HUES6 (cell line): ENCODE results near the gene COG5.

ENCODE experiments used
- H3K27ac ChIP-seq: 2 replicates; pipeline ENCODE4 v1.7.0; 2013; ENCODE audit warnings: low read depth, mild to moderate bottlenecking, low read length, inconsistent platforms
- H3K27me3 ChIP-seq: 2 replicates; pipeline ENCODE4 v1.6.1; 2013; ENCODE audit warnings: low read length; ENCODE audit not compliant: control insufficient read depth, insufficient read depth
- H3K36me3 ChIP-seq: 2 replicates; pipeline ENCODE4 v1.6.1; 2013; ENCODE audit warnings: low read length; ENCODE audit not compliant: control insufficient read depth, insufficient read depth
- H3K4me1 ChIP-seq: 2 replicates; pipeline ENCODE4 v1.6.1; 2013; ENCODE audit warnings: low read length; ENCODE audit not compliant: control insufficient read depth, insufficient read depth
- H3K4me3 ChIP-seq: 2 replicates; pipeline ENCODE4 v1.5.1; 2013; ENCODE audit warnings: low read depth, low read length
- H3K9ac ChIP-seq: one replicate; pipeline ENCODE4 v1.6.1; 2013; ENCODE audit warnings: mild to moderate bottlenecking, low read length
- H3K9me3 ChIP-seq: 2 replicates; pipeline ENCODE4 v1.6.1; 2013; ENCODE audit warnings: low read depth, low read length; ENCODE audit not compliant: control insufficient read depth, insufficient read depth

COG5 gene

DNA sequence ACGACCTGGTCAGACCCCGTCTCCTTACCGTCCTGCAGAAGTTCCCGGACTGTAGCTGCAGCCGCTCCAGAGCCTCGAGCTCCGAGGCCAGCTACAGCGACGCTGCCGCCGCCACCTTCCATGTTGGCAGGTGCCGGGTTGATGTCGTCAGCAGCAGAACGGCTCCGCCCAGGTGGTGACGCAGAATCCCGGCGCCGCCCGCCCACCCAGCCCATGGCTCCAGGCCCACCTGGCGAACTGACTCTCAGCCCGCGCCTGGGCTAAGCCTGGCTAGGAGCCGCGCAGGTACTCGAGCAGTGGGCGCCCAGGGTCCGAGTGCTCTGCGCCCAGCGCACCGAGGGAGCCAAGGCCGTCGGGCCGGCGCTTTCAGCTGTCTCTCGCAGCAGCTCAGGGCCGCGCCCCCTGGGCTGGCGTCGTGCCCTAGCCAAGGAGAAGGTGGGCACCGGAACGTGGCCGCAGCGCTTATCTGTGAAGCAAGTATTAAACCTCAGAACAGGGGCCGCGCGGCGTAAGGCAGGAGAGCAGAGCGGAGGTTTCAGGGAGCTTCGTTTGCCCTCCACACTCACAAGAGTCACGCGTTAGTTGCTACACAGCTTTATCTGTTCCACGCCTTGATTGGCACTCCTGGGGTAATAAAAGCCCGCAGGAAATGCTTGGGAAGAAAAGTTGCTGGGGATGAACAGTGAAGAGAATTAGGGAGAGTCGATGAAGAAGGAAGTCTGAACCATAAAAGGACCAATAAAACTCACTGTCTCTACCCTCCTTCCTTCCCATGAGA, at the start of gene COG5, which contains the start of gene DUS4L:
Gene COG5 (minus strand): TSS at position 146 of the 778 bp plus-strand sequence. CDS start 24 bp downstream, at position 122.
Gene DUS4L (plus strand): TSS at position 197 of the 778 bp plus-strand sequence. CDS start 3,100 bp downstream, outside the sequence.
- peak within 1 kb of the TSS; percentile 94 for H3K9ac ChIP-seq
- H3K36me3 ChIP-seq = peaks cover 6% of the 10 kb centered on the region; the same call in 1 of the 2 replicates
- H3K4me3 ChIP-seq = peak within 1 kb of the TSS; percentile 94
- H3K27me3 ChIP-seq = no peaks in the 10 kb centered on the region
- H3K4me1 ChIP-seq = peaks cover 13% of the 10 kb centered on the region
- peak within 1 kb of the TSS; percentile 78 for H3K27ac ChIP-seq
- no peaks in the 10 kb centered on the region for H3K9me3 ChIP-seq

DNA sequence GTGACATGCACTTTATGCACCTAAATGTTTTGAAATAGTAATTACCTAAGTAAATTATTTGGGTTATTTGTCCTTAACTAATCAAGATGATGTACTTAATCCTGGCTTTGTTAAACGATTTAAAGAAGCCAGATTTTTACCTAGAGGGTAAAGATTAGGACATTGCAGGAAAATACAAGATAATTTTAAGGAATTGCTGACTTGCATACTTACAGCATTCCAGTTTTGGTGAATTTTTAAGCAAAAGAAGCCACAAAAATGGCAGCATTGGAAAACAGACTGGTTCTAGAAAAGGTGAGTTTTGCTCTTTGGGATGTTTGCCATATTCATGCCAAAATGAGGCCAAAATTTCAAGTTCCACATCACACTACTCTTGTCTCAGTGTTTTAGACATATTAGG, 49.7 kb upstream of the COG5 start:
- H3K27ac ChIP-seq = no peak overlapping the region
- no peaks in the 10 kb centered on the region for H3K9me3 ChIP-seq
- no peaks in the 10 kb centered on the region for H3K36me3 ChIP-seq
- no peaks in the 10 kb centered on the region for H3K4me1 ChIP-seq
- H3K9ac ChIP-seq = no peak overlapping the region
- no peak overlapping the region for H3K4me3 ChIP-seq
- H3K27me3 ChIP-seq = no peaks in the 10 kb centered on the region

DNA sequence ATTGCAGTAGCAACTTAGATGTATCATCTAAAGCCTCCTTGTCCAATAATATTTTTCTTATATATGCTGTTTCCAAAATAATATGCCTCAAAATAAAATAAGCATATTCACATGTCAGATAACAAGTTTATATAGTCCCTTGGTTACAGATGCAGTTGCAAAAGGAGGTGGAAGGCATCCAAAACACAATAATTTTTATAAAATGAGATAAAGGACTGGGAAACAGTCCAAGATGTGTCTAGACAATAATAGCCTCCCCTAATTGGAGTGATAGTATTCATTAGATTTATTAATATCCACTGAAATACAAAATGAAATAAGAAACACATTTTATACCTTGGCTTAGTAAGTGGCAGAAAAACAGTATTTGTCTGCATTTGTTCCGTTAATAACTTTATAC, 46.6 kb upstream of the COG5 start:
- Histone ChIP-seq H3K27ac (no peak overlapping the region), H3K9me3 (no peaks in the 10 kb centered on the region), H3K27me3 (no peaks in the 10 kb centered on the region), H3K4me3 (no peak overlapping the region), H3K36me3 (no peaks in the 10 kb centered on the region), H3K4me1 (no peaks in the 10 kb centered on the region), H3K9ac (no peak overlapping the region)

DNA sequence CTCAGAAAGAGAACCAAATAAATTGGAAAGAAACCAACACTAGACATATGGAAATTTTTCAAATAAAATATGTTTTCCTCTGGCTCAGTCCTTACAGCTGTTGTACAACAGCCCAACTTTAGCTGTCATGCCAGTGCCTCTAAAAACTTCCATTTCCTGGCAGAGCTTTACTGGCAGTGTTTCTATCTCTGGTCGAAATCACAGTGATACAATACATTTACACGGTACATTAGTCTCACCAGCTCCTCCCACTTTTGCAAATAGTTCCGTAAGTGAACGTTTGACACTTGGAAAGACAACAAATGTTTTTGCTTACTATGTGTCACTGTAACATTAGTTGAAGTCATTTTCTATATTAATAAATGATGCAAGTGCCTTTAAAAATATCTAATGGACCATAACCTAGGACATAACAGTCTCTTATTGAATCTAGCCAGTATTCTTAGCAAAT, 46.1 kb upstream of the COG5 start:
- no peak overlapping the region for H3K9ac ChIP-seq
- no peak overlapping the region for H3K4me3 ChIP-seq
- no peaks in the 10 kb centered on the region for H3K4me1 ChIP-seq
- H3K27me3 ChIP-seq = no peaks in the 10 kb centered on the region
- no peaks in the 10 kb centered on the region for H3K36me3 ChIP-seq
- H3K27ac ChIP-seq = no peak overlapping the region
- no peaks in the 10 kb centered on the region for H3K9me3 ChIP-seq

DNA sequence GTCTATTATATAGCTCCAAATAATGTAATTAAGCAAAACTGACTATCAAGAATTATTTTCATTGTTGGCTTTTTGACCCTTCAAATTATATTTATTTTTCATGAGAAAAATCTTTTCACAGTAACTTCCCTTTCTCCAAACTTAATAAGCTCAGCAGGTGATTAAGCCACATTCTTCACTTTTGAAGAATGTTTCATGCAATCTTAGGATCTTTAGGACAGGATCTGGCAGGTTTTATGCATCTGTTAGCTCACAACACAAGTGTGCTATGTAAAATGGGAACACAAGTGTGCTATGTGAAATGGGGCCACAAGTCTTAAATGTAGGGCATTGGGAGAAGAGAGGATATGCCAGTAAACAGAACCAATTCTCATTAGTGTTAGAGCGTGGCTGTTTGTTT, 42.6 kb upstream of the COG5 start:
- Histone ChIP-seq H3K36me3 (no peaks in the 10 kb centered on the region), H3K9ac (no peak overlapping the region), H3K4me3 (no peak overlapping the region), H3K27me3 (no peaks in the 10 kb centered on the region), H3K4me1 (no peaks in the 10 kb centered on the region), H3K27ac (no peak overlapping the region), H3K9me3 (no peaks in the 10 kb centered on the region)

DNA sequence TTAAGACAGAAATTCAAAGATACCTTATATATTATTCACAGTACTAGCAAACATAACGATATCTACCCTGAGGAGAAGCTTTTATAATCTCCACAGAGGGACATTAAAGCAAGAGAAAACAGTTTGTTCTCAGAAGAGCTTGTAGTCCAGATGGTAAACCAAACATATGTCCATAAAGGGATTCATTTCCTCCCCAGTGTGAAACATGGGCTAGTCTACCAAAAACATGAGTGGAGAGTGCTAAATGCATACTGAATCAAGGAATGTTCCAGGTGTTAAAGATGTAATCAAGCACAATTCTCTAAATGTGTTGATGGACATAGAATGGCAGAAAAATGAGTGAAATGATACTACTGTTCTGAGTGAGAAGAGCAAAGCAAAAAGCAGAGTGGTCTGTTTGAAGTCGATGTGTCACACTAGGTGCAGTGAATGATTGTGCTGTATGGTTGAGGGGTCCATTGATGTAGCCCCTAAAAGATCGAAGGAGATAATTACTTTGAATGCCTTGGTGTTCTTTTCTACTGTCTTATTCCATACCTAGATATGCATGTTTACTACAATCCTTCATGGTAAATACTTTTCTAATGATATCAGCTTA, 41.6 kb upstream of the COG5 start:
- Histone ChIP-seq H3K4me1 (no peaks in the 10 kb centered on the region), H3K27ac (no peak overlapping the region), H3K4me3 (no peak overlapping the region), H3K9ac (no peak overlapping the region), H3K36me3 (no peaks in the 10 kb centered on the region; the same call in 1 of the 2 replicates), H3K27me3 (no peaks in the 10 kb centered on the region), H3K9me3 (no peaks in the 10 kb centered on the region)

DNA sequence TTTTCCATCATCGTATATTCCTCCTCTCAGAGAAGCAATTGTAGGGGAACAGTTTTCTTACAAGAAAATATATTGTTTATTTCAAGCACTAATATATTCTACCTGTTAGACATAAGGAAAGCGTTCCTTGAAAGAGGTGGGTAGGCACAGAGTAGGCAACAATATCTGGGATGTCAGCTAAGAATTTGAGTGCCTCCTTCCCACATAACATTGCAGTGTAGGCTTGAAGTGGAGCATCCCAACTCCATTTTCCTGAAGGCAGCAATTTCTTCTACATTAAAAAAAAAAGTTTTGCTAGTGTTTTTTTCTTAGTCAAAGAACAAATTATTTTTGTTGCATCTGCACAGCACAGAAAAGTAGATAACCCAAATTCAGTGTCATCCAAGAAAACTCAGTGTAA, 37.1 kb upstream of the COG5 start:
- Histone ChIP-seq H3K4me1 (no peaks in the 10 kb centered on the region; the same call in 1 of the 2 replicates), H3K27ac (no peak overlapping the region), H3K36me3 (no peaks in the 10 kb centered on the region; the same call in 1 of the 2 replicates), H3K9ac (no peak overlapping the region), H3K4me3 (no peak overlapping the region), H3K9me3 (no peaks in the 10 kb centered on the region), H3K27me3 (no peaks in the 10 kb centered on the region)

DNA sequence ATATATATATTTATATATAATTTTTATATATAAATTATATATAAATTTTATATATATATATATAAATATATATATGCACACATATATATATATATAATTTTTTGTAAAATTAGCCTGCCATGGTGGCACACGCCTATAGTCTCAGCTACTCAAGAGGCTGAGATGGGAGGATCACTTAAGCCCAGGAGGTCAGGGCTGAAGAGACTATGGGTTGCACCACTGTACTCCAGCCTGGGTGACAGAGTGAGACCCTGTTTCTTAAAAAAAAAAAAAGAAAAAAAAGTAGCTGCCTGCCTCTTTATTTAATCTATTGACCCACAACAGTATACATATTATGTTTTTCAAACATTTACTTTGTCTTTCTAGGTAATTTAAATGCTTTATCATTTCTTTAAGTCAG, 35.5 kb upstream of the COG5 start:
- no peak overlapping the region for H3K27ac ChIP-seq
- peaks cover 5% of the 10 kb centered on the region; the same call in 1 of the 2 replicates for H3K36me3 ChIP-seq
- no peaks in the 10 kb centered on the region for H3K9me3 ChIP-seq
- H3K4me1 ChIP-seq = no peaks in the 10 kb centered on the region; the same call in 1 of the 2 replicates
- H3K27me3 ChIP-seq = no peaks in the 10 kb centered on the region
- H3K9ac ChIP-seq = no peak overlapping the region
- H3K4me3 ChIP-seq = no peak overlapping the region

DNA sequence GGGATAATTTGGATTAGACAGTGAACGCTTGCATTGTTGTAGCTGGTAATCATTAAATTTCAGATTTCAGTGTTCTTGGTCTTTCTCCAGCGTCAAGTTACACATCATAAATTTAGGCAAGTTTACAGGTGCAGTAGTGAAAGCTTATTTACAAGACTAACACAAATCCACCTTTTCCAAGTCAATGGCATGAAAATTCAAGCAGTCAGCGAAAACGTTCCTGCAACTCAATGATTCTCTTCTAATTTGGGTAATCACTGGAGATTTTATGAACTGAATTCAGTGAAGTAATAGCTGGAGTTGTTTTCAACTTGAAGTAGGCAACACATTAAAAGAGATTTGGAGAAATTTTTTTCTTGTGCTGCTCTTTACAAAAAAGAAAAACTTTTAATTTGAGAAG, 34.2 kb upstream of the COG5 start:
- H3K4me3 ChIP-seq = no peak overlapping the region
- H3K27me3 ChIP-seq = no peaks in the 10 kb centered on the region
- H3K9ac ChIP-seq = no peak overlapping the region
- H3K36me3 ChIP-seq = peaks cover 5% of the 10 kb centered on the region; the same call in 1 of the 2 replicates
- no peaks in the 10 kb centered on the region for H3K9me3 ChIP-seq
- no peaks in the 10 kb centered on the region; the same call in 1 of the 2 replicates for H3K4me1 ChIP-seq
- no peak overlapping the region for H3K27ac ChIP-seq

DNA sequence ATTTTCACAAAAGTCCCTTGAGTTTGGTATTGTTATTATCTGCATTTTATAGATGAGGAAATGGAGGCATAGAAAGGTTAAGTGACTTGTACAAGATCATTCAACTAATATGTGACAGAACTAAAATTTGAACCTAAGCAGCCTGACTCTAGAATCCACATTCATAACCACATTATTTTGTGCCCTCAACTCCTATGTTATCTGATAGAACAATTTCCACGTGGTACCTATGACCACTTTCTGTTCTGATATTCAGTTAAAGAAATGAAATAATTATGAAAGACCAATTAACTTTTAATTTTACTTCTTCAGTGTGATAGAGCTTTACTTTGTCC, 33.8 kb upstream of the COG5 start:
- H3K9ac ChIP-seq = no peak overlapping the region
- no peaks in the 10 kb centered on the region for H3K27me3 ChIP-seq
- peaks cover 5% of the 10 kb centered on the region; the same call in 1 of the 2 replicates for H3K36me3 ChIP-seq
- no peak overlapping the region for H3K4me3 ChIP-seq
- H3K9me3 ChIP-seq = no peaks in the 10 kb centered on the region
- H3K27ac ChIP-seq = no peak overlapping the region
- H3K4me1 ChIP-seq = no peaks in the 10 kb centered on the region; the same call in 1 of the 2 replicates

DNA sequence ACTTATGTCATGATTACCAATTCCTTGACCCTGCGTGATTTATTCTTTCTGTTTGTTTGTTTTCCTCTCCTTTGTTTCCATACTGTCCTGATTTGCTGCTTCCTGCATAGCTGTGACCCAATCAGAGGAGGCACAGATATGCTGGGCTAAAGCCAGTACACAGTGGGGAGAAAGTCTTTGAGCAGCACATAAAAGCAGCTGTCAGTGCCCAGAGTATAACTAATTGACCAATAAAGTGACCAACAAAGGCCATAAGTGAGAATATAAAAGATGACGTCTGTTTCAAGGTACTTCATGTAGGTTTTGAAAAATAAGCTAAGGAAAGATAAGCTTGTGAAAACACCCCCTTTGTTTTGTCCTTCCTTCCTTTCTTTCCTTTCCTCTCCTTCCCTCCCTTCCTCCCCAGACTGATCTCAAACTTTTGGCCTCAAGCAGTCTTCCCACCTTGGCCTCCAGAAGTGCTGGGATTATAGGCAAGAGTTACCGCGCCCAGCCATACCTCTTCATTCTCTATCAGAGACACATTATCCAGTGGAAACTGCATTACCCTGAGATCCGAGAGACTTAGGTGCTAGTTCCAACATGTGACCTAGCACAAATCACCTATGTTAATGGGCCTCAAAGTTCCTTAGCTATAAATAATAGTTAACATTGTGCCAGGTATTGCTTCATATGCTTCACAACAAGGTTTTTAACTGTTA, 33.3 kb upstream of the COG5 start:
- H3K9me3 ChIP-seq = no peaks in the 10 kb centered on the region
- no peaks in the 10 kb centered on the region for H3K27me3 ChIP-seq
- H3K9ac ChIP-seq = no peak overlapping the region
- H3K4me1 ChIP-seq = no peaks in the 10 kb centered on the region; the same call in 1 of the 2 replicates
- H3K27ac ChIP-seq = no peak overlapping the region
- H3K36me3 ChIP-seq = peaks cover 5% of the 10 kb centered on the region; the same call in 1 of the 2 replicates
- no peak overlapping the region for H3K4me3 ChIP-seq
